Stromal cell of bone marrow (primary cell): ENCODE measurements around the gene SLC38A4.
"Not testable (repeated sequence)": the region's sequence is repeated elsewhere in the genome, so short reads cannot be mapped to it uniquely, and the experiment has no call there.

Experiments
- DNase-seq: peaks from one replicate; pipeline ENCODE4 v3.0.0-alpha.2; 2012; ENCODE audit warnings: low read depth

Gene SLC38A4

GRCh38 chr12:46775796-46776195 is 50.0 kb downstream of the SLC38A4 start:
- DNase-seq: no peak

DNA sequence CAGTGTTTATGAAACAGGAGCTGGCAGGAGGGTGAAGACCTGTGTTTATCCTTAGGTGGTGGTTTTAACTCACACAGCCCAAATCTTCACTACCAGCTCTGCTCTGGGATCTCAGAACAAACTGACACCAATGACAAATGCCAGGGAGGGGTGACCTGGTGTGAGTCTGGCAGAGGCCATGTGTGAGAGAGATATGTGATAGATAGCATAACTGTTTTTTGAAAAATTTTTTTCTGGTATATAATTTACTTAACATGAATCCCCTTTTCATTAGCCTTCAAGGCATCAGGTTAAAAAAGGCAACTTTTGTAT is 51.5 kb downstream of the SLC38A4 start:
- DNase-seq: no peak

DNA sequence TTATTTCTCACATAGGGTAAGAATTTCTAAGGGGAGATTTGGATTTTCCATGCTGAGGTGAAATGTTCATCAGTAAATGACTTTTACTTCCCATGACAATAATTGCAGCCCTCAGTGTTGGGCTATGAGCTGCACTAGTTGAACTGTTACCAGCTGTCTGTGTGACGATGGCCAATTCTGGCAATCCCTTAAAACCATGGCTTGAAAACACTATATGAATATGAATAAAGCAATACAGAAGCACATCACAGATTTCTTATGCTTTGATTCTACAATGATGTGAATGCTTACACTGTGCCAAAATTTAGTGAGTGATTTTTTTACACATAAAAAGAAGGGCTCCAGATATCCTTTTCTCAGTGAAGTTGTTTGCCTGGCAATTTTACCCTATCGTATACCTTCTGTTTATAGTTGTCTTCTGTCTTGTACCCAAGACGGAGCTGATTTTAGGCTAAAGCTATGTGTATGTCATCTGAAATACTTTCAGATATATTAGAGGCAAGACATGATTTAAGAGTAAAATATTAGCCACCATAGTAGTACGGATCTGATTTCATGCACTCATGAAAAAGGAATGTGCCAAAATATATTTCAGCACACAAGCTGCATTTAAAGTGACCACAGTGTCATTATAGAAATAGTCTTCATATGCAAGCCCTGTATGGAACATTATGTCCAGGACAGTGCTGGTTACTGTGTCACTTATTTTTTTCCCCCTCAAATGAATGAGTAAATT is 52.0 kb downstream of the SLC38A4 start:
- DNase-seq: no peak

DNA sequence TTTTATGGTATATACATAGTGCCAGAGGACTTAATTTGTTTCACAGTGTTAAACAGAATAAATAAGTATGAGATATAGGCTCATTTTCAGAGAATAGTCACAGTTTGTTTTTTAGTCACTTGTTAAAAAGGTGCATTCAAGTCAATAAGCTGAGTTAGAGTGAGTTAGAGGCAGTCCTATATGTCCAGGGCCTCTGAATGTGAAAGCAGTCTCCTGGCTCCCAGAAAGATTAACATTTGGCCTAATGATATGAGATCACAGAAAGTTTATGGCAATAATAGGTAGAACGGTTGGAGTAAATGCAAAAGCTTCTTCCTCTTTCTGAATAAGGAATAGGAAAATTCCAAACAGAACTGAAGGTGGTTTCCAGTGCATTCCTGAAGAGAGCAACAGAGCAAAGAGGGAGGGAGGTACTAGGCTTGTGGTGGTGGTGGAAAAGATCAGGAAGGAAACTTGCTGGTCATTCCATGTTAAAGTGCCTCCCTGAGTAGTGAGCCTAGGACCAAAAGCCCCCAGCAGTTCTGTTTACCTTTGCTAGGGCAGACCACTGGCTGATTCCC is 54.4 kb downstream of the SLC38A4 start:
- no peak for DNase-seq

DNA sequence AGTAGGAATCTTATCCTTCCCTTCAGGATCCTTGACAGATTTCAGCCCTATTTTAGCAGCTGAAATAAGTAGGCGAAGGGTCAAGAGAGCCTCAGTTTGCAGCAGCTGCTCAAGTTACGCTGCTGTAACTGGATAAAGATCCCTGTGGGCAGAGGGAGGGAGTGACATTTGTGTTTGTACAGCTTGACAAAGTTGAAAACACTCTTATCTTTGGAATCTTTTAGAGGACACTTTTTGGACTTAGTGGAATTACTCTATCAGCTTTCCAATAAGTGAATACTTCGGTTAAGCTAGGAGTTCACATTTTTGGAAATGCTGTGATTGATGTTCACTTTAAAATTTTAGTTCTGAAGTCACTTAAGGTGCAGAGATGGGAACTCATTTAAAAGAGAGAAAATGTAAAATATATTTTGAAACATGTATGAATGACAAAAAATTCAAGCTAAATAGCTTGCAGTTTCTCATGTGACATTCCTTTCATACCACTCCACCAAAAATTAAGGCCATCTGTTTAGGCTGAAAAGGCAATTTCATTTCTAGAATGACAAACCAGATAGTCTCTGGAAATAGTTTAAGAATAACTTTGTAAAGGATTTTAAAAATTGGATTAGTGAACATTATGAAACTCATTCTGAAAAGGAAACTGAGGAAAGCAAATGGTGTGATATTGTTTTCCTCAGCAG is 55.2 kb downstream of the SLC38A4 start:
- no peak for DNase-seq

DNA sequence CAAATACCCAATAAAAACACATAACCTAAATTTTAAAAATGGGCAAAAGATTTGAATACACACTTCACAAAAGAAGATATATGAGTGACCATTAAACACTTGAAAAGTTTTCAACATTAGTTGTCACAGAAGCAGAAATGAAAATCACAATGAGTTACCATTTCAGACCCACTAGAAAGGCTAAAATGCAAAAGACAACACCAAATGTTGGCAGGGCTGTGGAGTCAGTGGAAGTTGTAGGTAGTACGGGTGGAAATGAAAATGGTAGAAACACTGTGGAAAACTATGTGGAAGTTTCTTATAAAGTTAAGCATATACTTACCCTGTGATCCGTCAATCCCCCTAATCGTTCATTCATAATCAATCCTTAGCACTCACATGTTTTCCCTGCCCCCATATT is 61.8 kb downstream of the SLC38A4 start:
- DNase-seq: no peak

GRCh38 chr12:46763230-46763629 is 62.6 kb downstream of the SLC38A4 start:
- no peak for DNase-seq

DNA sequence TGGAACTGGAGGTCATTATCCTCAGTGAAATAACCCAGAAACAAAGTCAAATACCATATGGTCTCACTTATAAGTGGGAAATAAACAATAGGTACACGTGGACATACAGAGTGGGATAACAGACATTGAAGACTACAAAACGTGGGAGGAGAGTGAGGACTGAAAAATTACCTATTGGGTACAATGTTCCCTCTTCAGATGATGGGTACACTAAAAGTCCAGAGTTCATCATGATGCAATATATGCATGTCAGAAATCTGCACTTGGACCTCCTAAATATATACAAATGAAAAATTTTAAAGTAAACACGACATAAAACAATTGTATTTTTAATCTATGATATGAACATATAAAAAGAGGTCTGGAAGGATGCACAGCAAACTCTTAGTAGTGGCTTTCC is 71.2 kb downstream of the SLC38A4 start:
- DNase-seq: no peak

DNA sequence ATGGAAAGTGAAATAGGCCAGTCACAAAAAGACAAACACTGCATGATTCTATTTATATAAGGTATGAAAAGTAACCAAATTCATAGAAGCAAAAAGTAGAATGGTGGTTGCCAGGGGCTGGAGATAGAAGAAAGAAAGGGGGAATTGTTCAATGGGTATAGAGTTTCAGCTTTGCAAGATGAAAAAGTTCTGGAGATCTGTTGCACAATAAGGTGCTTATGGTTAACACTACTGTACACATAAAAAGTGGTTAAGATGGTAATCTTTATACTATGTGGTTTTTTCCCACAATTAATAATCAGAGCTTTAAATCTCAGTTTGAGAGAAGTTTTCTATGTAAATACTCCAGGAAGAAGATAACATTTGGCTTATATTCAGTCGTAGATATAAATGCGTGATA is 73.4 kb downstream of the SLC38A4 start:
- DNase-seq: no peak

GRCh38 chr12:46751173-46751572 is 74.6 kb downstream of the SLC38A4 start:
- no peak for DNase-seq

- DNase-seq: no peak
Observed at GRCh38 chr12:46749322-46749721, 76.5 kb downstream of the SLC38A4 start.

GRCh38 chr12:46744283-46744682 is 81.5 kb downstream of the SLC38A4 start:
- no peak for DNase-seq

DNA sequence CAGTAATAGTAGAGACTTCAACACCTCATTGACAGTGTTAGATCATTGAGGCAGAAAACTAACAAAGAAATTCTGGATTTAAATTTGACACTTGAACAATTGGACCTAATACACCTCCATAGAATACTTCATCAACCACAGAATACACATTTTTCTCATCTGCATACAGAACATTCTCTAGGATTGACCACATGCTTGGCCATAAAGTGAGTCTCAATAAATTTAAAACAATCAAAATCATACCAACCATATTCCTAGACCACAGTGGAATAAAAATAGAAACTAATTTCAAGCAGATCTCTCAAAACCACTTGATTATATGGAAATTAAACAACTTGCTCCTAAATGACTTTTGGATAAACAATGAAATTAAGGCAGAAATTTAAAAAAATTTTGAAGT is 82.3 kb downstream of the SLC38A4 start:
- DNase-seq: no peak

GRCh38 chr12:46742271-46742670 is 83.5 kb downstream of the SLC38A4 start:
- DNase-seq: not testable (repeated sequence)

DNA sequence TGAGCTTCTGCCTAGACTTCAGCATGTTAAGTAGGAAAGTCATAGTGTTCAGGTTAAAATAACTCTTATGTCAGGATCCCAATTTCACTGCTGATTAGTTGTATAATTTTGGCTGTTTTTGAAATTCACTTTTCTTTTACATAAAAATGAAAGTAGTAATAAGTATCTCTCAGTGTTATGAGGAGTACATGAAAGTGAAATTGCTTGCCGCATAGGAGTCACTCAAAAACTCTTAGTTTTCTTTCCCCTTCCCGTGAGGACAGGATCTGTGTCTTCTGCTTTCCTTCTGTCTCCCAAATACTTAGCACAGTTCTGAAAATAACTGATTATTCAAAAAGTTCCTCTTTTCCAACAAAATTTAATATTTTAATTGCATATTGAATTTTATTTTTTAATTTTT is 100.5 kb downstream of the SLC38A4 start:
- DNase-seq: no peak

- no peak for DNase-seq
Observed at GRCh38 chr12:46723629-46724419, 102.0 kb downstream of the SLC38A4 start.

DNA sequence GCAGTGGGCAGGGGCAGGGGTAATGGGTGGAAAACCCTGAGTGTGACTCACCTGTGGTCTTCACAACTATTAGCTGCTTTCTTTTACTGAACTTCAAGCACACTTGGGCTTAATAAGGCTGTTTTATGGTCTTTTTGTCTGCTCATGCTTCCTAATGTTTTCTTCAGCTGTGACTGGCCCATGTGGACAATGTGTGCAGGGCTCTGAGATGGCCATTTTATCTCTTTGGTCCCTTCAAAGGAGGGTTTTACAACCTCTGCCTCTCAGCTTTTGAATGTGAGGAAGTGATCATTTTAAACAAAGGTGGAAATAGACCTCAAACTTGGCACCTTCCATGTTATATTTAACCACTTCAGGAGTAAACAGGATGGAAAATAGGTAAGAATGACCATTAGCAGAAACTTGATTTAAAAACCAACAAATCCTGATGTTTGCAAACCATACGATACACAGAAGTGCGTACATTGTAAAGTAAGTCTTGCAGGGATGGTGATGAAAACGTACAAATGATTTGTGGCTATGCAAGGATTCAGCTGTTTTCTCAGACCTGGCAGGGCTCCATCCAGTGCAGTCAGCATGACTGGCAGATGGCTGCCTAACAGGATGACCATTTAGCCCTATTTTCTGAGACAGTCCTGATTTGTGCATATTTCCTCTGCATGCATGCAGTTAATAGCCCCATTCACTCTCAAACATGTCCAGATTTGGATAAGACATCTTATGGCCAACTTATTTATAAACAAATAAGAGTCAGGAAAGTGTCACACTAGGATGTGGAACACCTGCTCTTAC is 103.2 kb downstream of the SLC38A4 start:
- DNase-seq: no peak

GRCh38 chr12:46718495-46718894 is 107.3 kb downstream of the SLC38A4 start:
- no peak for DNase-seq

GRCh38 chr12:46717868-46718267 is 107.9 kb downstream of the SLC38A4 start:
- DNase-seq: no peak

GRCh38 chr12:46717159-46717558 is 108.6 kb downstream of the SLC38A4 start:
- no peak for DNase-seq
